Brain microvascular endothelial cell (primary cell): ENCODE results near the gene KCNQ1.

Experiments
- DNase-seq: peaks from one replicate; pipeline ENCODE4 v3.0.0-alpha.2; 2020
- H3K27ac ChIP-seq: fragments of 250-450 bp; sonication (Bioruptor Pico); 2 replicates; pipeline ENCODE4 v1.5.1; 2020; ENCODE audit warnings: mild to moderate bottlenecking, moderate library complexity
- H3K27me3 ChIP-seq: fragments of 250-450 bp; sonication (Bioruptor Pico); replicated peaks from 2 replicates; pipeline ENCODE4 v1.5.1; 2020; ENCODE audit warnings: mild to moderate bottlenecking
- H3K36me3 ChIP-seq: fragments of 250-450 bp; sonication (Bioruptor Pico); replicated peaks from 2 replicates; pipeline ENCODE4 v1.5.1; 2020; ENCODE audit warnings: mild to moderate bottlenecking
- H3K4me3 ChIP-seq: 2 replicates; pipeline ENCODE4 v1.5.1; 2011; ENCODE audit warnings: low read depth, mild to moderate bottlenecking, control low read depth, low read length, moderate library complexity
- CTCF ChIP-seq: IDR thresholded peaks from 2 replicates; pipeline ENCODE4 v1.5.1; 2011; ENCODE audit warnings: low read depth, mild to moderate bottlenecking, moderate library complexity, low read length, control low read depth, inconsistent platforms; ENCODE audit errors: missing control alignments
- in situ Hi-C: cut with HindIII; loops from 2 replicates; pipeline ENCODE4 v1.10.0; 2017; ENCODE audit warnings: low sequenced_read_pairs, low pct_ligation_motif_present

KCNQ1 gene

DNA sequence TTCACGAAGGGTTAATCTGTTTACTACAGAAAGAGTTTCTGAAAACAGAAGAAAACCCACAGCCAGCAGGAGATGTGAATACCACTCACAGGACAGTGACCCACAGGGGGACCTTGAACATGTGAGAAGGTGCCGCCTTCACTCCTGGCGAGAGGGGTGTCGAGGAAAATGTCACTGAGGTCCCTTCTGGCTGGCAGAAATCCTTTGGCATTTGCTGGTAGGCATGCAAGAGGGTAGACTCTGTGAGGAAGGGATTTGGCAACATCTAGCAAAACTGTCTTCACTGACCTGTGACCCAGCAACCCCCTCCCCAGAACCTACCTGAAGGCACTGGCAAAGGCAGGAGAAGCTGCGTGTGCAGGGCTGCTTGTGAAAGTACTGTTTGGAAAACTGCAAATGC, 8.6 kb downstream of the KCNQ1 start:
- H3K27ac ChIP-seq, result no peak overlapping the region
- TF ChIP-seq CTCF, result no peak
- H3K36me3 ChIP-seq, result no peaks in the 10 kb centered on the region
- in situ Hi-C loops, result no loop called here
- H3K27me3 ChIP-seq, result peaks cover 6% of the 10 kb centered on the region
- no peak overlapping the region for H3K4me3 ChIP-seq
- no peak for DNase-seq

GRCh38 chr11:2458321-2458720, 13.5 kb downstream of the KCNQ1 start:
- H3K27me3 ChIP-seq, result no peaks in the 10 kb centered on the region
- no peak overlapping the region for H3K27ac ChIP-seq
- H3K4me3 ChIP-seq, result no peak overlapping the region
- no peak for DNase-seq
- TF ChIP-seq CTCF, result no peak
- in situ Hi-C loops, result no loop called here
- H3K36me3 ChIP-seq, result no peaks in the 10 kb centered on the region

DNA sequence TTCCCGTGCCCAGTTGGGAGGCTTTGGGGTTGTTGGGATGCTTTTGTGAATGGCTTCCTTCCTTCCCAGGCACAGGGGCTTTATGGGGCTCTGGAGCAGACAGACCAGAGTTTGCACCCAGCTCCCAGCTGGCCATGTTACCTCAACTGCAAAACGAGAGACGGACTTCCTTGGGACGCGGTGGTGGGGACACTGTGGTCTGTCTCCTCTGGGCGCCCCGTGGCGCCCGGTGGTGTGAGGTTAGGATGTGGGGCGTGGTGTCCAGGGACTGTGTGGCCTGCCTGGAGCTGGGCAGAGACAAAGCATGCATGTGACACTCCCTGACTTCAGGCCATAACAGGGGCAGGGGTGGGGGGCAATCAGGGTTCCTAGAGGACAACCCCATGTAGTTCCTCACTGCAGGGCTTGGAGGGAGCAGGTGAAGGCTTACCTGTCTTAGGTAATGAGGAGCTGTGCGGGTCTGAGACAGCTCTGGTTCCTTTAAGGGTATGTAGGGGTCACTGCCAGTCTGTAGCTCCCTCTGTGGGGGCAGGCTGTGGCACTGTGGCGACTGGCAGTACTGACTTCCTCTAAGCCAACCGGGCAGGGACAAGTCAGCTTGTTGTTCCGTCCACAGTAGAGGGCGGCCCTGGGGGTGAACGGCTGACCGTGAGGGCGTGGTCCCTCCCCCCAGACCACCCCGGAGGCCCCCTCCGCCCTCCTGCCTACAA, 14.4 kb downstream of the KCNQ1 start:
- H3K4me3 ChIP-seq, result no peak overlapping the region
- no peaks in the 10 kb centered on the region for H3K36me3 ChIP-seq
- no peak for TF ChIP-seq CTCF
- no peak overlapping the region for H3K27ac ChIP-seq
- in situ Hi-C loops, result no loop called here
- no peak for DNase-seq
- no peaks in the 10 kb centered on the region for H3K27me3 ChIP-seq

GRCh38 chr11:2459796-2460531, 15.2 kb downstream of the KCNQ1 start:
- no peaks in the 10 kb centered on the region for H3K27me3 ChIP-seq
- no peak overlapping the region for H3K4me3 ChIP-seq
- TF ChIP-seq CTCF, result no peak
- no peak for DNase-seq
- no peak overlapping the region for H3K27ac ChIP-seq
- no peaks in the 10 kb centered on the region for H3K36me3 ChIP-seq
- in situ Hi-C loops, result no loop called here

- in situ Hi-C loops, result no loop called here
- no peak for TF ChIP-seq CTCF
- H3K4me3 ChIP-seq, result no peak overlapping the region
- no peak overlapping the region for H3K27ac ChIP-seq
- no peak for DNase-seq
- no peaks in the 10 kb centered on the region for H3K27me3 ChIP-seq
- H3K36me3 ChIP-seq, result no peaks in the 10 kb centered on the region
Measured at GRCh38 chr11:2460540-2461252, 15.9 kb downstream of the KCNQ1 start.
